Measurements from ENCODE around the gene ATAD3C.

ATAD3C gene

DNA sequence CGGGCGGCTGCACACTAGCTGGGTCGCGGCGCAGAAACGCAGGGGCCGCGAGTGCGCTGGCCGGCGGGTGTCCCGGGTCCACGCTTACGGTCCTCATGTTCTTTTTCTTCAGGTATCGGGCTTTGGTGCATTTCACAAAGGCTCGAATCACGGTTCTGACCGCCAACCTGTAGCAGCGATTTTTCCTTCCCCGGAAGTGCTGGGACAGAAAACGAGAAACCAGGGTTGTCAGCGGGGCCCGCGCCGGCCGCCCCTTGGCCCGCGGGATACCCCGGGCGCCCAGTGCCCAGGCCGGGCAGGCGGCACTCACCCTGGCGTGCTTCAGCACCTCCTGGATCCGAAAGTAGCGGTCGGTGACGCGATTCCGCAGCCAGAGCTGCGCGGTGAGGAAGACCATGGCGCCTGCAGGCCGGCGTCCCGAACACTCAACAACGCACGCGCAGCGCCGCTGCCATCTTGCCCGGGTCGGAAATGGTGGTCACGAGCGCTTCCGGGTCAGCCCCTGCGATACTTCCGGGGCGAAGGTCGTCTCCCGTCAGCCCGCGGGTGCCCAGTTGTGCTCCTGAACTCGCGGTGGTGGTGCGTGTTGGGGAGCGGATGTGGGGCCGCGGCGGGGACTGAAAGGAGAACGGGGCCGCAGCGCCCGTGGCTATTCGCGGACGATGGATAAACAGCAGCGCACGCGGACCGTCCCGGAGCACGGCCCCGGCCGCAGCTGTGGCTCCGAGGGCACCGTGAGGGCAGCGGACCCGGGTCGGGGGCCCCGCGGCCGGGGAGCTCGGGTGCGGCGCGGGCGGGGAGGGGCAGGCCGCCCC is 42.5 kb upstream of the ATAD3C start, which contains the start of gene MRPL20 (continued):
- TF ChIP-seq ZSCAN5A (tag by site-specific recombination; IDR thresholded peaks at IDR 0.05) (peak; percentile 75; the same call in 1 of the 2 replicates), ZBTB1 (tag by site-specific recombination; IDR thresholded peaks at IDR 0.05) (no peak), ZFP69B (tag by site-specific recombination; IDR thresholded peaks at IDR 0.05) (0 out of 2 replicates have a peak, but pooled peaks have one; percentile 39), ZNF416 (tag by site-specific recombination; IDR thresholded peaks at IDR 0.05) (no peak), SP2 (tag by site-specific recombination; IDR thresholded peaks at IDR 0.05) (peak; percentile 90), ZEB2 (tag by site-specific recombination; IDR thresholded peaks at IDR 0.05) (peak; percentile 75), ZNF132 (tag by site-specific recombination; IDR thresholded peaks at IDR 0.05; ENCODE audit: borderline replicate concordance) (no peak), ZNF501 (tag by site-specific recombination; IDR thresholded peaks at IDR 0.05) (peak; percentile 95), CTCF (tag by site-specific recombination; IDR thresholded peaks at IDR 0.05) (no peak), ZNF133 (tag by site-specific recombination; IDR thresholded peaks at IDR 0.05) (no peak), ZBTB7A (tag by site-specific recombination; IDR thresholded peaks at IDR 0.05; ENCODE audit: low read depth) (no peak; the same call in 1 of the 2 replicates), GLIS1 (tag by site-specific recombination; IDR thresholded peaks at IDR 0.05) (peak; percentile 28; the same call in 1 of the 2 replicates), BCL11A (tag by site-specific recombination; IDR thresholded peaks at IDR 0.05; ENCODE audit: low read depth) (0 out of 2 replicates have a peak, but pooled peaks have one; percentile 54), ZNF580 (tag by site-specific recombination; IDR thresholded peaks at IDR 0.05) (peak; percentile 91), GLIS2 (tag by site-specific recombination; IDR thresholded peaks at IDR 0.05) (peak; percentile 85), INSM2 (tag by site-specific recombination; IDR thresholded peaks at IDR 0.05) (peak; percentile 51; the same call in 1 of the 2 replicates), ZFP37 (tag by site-specific recombination; IDR thresholded peaks at IDR 0.05) (peak; percentile 75; the same call in 1 of the 2 replicates), ZNF341 (tag by site-specific recombination; IDR thresholded peaks at IDR 0.05; ENCODE audit: low read depth) (no peak), ZNF354C (tag by site-specific recombination; IDR thresholded peaks at IDR 0.05; ENCODE audit: borderline replicate concordance, low read depth) (no peak), KLF10 (tag by site-specific recombination; IDR thresholded peaks at IDR 0.05) (0 out of 2 replicates have a peak, but pooled peaks have one; percentile 16), SCRT2 (tag by site-specific recombination; IDR thresholded peaks at IDR 0.05) (peak; percentile 86), ZNF155 (tag by site-specific recombination; IDR thresholded peaks at IDR 0.05) (no peak), ZNF629 (tag by site-specific recombination; IDR thresholded peaks at IDR 0.05) (peak; percentile 72), ZNF654 (tag by site-specific recombination; IDR thresholded peaks at IDR 0.05; ENCODE audit: low read depth) (no peak)
- TF ChIP-seq, protein P1, sequence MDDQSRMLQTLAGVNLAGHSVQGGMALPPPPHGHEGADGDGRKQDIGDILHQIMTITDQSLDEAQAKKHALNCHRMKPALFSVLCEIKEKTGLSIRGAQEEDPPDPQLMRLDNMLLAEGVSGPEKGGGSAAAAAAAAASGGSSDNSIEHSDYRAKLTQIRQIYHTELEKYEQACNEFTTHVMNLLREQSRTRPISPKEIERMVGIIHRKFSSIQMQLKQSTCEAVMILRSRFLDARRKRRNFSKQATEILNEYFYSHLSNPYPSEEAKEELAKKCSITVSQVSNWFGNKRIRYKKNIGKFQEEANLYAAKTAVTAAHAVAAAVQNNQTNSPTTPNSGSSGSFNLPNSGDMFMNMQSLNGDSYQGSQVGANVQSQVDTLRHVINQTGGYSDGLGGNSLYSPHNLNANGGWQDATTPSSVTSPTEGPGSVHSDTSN (CRISPR knock-in tag; IDR thresholded peaks at IDR 0.05) = peak; percentile 15; the same call in 1 of the 2 replicates
- TF ChIP-seq, protein P2, sequence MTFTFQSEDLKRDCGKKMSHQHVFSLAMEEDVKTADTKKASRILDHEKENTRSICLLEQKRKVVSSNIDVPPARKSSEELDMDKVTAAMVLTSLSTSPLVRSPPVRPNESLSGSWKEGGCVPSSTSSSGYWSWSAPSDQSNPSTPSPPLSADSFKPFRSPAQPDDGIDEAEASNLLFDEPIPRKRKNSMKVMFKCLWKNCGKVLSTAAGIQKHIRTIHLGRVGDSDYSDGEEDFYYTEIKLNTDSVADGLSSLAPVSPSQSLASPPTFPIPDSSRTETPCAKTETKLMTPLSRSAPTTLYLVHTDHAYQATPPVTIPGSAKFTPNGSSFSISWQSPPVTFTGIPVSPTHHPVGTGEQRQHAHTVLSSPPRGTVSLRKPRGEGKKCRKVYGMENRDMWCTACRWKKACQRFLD (tag by site-specific recombination; IDR thresholded peaks at IDR 0.05) = no peak
- TF ChIP-seq, protein P3, sequence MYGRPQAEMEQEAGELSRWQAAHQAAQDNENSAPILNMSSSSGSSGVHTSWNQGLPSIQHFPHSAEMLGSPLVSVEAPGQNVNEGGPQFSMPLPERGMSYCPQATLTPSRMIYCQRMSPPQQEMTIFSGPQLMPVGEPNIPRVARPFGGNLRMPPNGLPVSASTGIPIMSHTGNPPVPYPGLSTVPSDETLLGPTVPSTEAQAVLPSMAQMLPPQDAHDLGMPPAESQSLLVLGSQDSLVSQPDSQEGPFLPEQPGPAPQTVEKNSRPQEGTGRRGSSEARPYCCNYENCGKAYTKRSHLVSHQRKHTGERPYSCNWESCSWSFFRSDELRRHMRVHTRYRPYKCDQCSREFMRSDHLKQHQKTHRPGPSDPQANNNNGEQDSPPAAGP (tag by site-specific recombination; IDR thresholded peaks at IDR 0.05) = peak; percentile 54
- TF ChIP-seq, protein P4, sequence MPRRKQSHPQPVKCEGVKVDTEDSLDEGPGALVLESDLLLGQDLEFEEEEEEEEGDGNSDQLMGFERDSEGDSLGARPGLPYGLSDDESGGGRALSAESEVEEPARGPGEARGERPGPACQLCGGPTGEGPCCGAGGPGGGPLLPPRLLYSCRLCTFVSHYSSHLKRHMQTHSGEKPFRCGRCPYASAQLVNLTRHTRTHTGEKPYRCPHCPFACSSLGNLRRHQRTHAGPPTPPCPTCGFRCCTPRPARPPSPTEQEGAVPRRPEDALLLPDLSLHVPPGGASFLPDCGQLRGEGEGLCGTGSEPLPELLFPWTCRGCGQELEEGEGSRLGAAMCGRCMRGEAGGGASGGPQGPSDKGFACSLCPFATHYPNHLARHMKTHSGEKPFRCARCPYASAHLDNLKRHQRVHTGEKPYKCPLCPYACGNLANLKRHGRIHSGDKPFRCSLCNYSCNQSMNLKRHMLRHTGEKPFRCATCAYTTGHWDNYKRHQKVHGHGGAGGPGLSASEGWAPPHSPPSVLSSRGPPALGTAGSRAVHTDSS (tag by site-specific recombination; IDR thresholded peaks at IDR 0.05) = peak; percentile 91

Data from HEK293 (cell line).